ENCODE measurements around the gene FOXN3.
"Not testable (repeated sequence)": the region's sequence is repeated elsewhere in the genome, so short reads cannot be mapped to it uniquely, and the experiment has no call there.

Gene FOXN3

GRCh38 chr14:89112720-89113119 lies 304.3 kb downstream of the FOXN3 start:
- no peak for DNase-seq

GRCh38 chr14:89111766-89112543 lies 305.1 kb downstream of the FOXN3 start:
- DNase-seq = not testable (repeated sequence)

- DNase-seq = not testable (repeated sequence)
These were observed 305.8 kb downstream of the FOXN3 start for GRCh38 chr14:89111232-89111631.

GRCh38 chr14:89110110-89110509 lies 306.9 kb downstream of the FOXN3 start:
- no peak for DNase-seq

- DNase-seq = no peak
These were observed 308.4 kb downstream of the FOXN3 start for GRCh38 chr14:89108608-89109007.

- DNase-seq = no peak
These were observed 309.4 kb downstream of the FOXN3 start for GRCh38 chr14:89107626-89108025.

All from SIG-M5 (cell line).